Upper lobe of right lung (tissue), 1 donor: ENCODE measurements around the gene TBCD. TPM values are rescaled to one million over a fixed set of nuclear protein-coding genes. Genes with fewer than 3 reads are reported as not detected.

Experiments used
- ATAC-seq: fragments of 200-7000 bp; cut with Tn5 transposase; one replicate; pipeline ENCODE4 v1.9.1; 2020; ENCODE audit warnings: mild to moderate bottlenecking, moderate library complexity
- DNase-seq: peaks from one replicate; pipeline ENCODE4 v3.0.0-alpha.2; 2020
- H3K27ac ChIP-seq: fragments of 200-600 bp; one replicate; pipeline ENCODE4 v1.8.0; 2022
- H3K27me3 ChIP-seq: fragments of 200-600 bp; one replicate; pipeline ENCODE4 v1.8.0; 2022; ENCODE audit warnings: mild to moderate bottlenecking
- H3K36me3 ChIP-seq: fragments of 200-600 bp; one replicate; pipeline ENCODE4 v1.8.0; 2022
- H3K4me1 ChIP-seq: fragments of 200-600 bp; one replicate; pipeline ENCODE4 v1.8.0; 2022
- H3K4me3 ChIP-seq: fragments of 200-600 bp; one replicate; pipeline ENCODE4 v1.8.0; 2022; ENCODE audit warnings: mild to moderate bottlenecking
- H3K9me3 ChIP-seq: fragments of 200-600 bp; one replicate; pipeline ENCODE4 v1.8.0; 2022
- intact Hi-C: fragments of 100-400 bp; cut with DNase I; formaldehyde crosslinking; loops from one replicate; pipeline ENCODE4 v1.11.0; 2022
- total RNA-seq: library from RNA; stranded (reverse); fragmentation: NEBNext Ultra II Directional; extraction: Animal tissue kit (Norgen Biotek cat#: 25700); gene quantifications from one replicate; pipeline ENCODE4 v1.2.1, GENCODE V29; 2021
- TF ChIP-seq, protein P1 (sequence below): fragments of 200-600 bp; IDR thresholded peaks from one replicate; pipeline ENCODE4 v1.8.0; 2022; ENCODE audit warnings: antibody characterized with exemption
- donor health status: DM: no; HTN: yes; CAD: no; lungs with severe emphysema.

TBCD gene
- total RNA-seq, 1 donor from 2014 or later, result 84.5 TPM

DNA sequence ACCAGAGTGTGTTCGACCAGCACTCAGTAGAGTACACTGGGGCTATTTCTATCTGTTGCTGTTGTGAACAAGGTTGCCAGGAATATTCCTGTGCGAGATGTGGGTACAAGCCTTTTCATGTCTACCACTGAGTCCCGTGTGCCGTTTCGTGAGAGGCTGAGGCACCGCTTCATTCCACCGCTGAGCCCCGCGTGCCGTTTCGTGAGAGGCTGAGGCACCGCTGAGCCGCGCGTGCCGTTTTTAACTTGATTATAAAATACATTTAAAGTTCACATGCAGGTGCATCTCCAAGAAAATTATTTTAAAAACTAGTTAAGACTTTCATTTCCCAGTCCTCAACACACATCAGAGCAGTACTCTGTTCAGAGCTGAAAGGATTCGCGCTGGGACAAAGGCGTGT lies 166.6 kb downstream of the TBCD start:
- TF ChIP-seq, protein P1, sequence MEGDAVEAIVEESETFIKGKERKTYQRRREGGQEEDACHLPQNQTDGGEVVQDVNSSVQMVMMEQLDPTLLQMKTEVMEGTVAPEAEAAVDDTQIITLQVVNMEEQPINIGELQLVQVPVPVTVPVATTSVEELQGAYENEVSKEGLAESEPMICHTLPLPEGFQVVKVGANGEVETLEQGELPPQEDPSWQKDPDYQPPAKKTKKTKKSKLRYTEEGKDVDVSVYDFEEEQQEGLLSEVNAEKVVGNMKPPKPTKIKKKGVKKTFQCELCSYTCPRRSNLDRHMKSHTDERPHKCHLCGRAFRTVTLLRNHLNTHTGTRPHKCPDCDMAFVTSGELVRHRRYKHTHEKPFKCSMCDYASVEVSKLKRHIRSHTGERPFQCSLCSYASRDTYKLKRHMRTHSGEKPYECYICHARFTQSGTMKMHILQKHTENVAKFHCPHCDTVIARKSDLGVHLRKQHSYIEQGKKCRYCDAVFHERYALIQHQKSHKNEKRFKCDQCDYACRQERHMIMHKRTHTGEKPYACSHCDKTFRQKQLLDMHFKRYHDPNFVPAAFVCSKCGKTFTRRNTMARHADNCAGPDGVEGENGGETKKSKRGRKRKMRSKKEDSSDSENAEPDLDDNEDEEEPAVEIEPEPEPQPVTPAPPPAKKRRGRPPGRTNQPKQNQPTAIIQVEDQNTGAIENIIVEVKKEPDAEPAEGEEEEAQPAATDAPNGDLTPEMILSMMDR, result no peak
- DNase-seq, result no peak
- ATAC-seq, result no peak
- no peaks in the 10 kb centered on the region for H3K27me3 ChIP-seq
- intact Hi-C loops, result loop anchor here (10.0 kb wide), 1 partner anchor 134 kb away; no protein-coding TSS in a partner anchor
- no peak overlapping the region for H3K4me3 ChIP-seq
- no peaks in the 10 kb centered on the region for H3K9me3 ChIP-seq
- H3K36me3 ChIP-seq, result peaks cover 7% of the 10 kb centered on the region
- no peaks in the 10 kb centered on the region for H3K4me1 ChIP-seq
- no peak overlapping the region for H3K27ac ChIP-seq

DNA sequence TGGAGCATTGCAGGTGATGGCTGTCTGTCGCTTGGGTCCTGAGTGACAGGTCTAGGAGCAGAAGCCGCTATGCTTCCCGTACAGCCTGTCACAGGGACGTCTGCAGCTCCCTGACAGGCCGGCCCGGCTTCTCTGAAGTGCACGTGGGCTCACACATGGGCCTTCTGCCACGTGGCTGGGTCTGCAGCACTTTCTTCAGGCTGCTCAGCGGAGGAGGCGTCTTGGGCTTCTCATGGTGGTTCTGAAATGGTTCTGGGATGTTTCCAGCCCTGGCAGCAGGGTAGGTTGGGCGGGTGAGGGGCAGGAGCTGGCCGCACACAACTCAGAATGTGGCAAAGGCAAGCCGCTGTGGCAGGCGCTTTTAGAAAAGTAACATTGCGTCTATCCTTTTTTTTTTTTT lies 168.3 kb downstream of the TBCD start:
- intact Hi-C loops, result no loop called here
- no peak for ATAC-seq
- no peak overlapping the region for H3K27ac ChIP-seq
- no peaks in the 10 kb centered on the region for H3K9me3 ChIP-seq
- no peak for DNase-seq
- H3K36me3 ChIP-seq, result peaks cover 21% of the 10 kb centered on the region
- no peaks in the 10 kb centered on the region for H3K27me3 ChIP-seq
- no peaks in the 10 kb centered on the region for H3K4me1 ChIP-seq
- H3K4me3 ChIP-seq, result no peak overlapping the region
- TF ChIP-seq, protein P1, result no peak

DNA sequence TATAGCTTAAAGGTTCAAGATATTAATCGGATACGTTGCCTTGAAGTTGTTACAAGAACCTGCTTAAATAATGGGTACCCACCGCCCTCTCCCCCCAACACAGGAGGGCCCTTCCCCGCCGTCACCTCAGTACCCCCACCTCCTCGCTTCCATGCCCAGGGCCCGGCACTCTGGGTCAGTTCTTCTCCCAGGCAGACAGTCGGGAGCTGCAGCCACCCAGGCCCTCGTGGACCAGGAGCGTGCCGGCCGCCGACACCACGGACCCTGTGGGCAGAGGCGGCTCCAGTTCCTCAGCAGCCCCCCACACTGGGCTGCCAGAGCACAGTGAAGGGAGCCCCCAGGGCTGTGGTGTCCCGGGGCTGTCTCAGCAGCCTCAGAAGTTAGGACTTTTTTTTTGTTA lies 168.8 kb downstream of the TBCD start:
- TF ChIP-seq, protein P1, result no peak
- peaks cover 26% of the 10 kb centered on the region for H3K36me3 ChIP-seq
- no peaks in the 10 kb centered on the region for H3K9me3 ChIP-seq
- intact Hi-C loops, result no loop called here
- ATAC-seq (no peak), DNase-seq (no peak)
- H3K27me3 ChIP-seq, result no peaks in the 10 kb centered on the region
- no peak overlapping the region for H3K4me3 ChIP-seq
- no peaks in the 10 kb centered on the region for H3K4me1 ChIP-seq
- no peak overlapping the region for H3K27ac ChIP-seq

DNA sequence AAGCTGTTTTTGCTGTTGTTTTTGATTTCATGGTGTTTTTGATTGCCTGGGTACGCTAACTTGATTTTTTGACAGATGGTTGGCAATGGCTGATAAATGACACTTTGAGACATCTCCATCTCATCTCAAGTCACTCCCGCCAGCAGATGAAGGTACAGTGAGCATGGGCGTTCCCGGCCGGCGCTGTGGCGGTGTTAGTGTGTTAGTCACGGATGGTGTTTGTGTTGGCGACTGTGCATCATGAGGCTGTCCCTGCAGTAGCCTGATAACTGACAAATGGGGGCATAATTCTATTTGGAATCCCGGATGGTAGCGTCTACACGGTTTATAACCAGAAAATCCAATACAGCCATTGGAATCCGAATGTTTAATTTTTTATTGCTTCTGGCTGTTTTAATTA lies 169.6 kb downstream of the TBCD start:
- ATAC-seq, result no peak
- TF ChIP-seq, protein P1, result no peak
- H3K27me3 ChIP-seq, result no peaks in the 10 kb centered on the region
- H3K27ac ChIP-seq, result no peak overlapping the region
- H3K9me3 ChIP-seq, result no peaks in the 10 kb centered on the region
- intact Hi-C loops, result no loop called here
- DNase-seq, result no peak
- H3K36me3 ChIP-seq, result peaks cover 31% of the 10 kb centered on the region
- no peaks in the 10 kb centered on the region for H3K4me1 ChIP-seq
- H3K4me3 ChIP-seq, result no peak overlapping the region

DNA sequence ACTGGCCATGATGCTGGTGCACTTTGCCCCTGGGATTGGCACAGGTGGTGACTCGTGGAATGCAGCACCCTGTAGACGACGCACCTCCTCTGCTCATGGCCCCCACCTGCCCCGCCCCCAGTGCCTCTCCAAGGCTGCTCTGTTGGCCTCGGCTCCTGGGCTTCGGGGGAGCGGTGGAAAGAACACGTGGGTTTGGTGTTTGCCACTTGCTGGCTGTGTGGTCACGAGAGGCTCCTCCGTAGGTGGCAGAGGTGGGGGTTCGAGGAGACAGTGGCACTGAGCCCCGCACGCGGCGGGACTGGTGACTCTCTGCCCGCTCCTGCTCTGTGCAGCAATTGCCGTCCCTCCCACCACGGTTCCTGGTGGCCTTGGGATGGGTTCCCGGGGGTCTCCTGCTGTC lies 170.8 kb downstream of the TBCD start:
- intact Hi-C loops, result no loop called here
- Histone ChIP-seq H3K27ac (no peak overlapping the region), H3K9me3 (no peaks in the 10 kb centered on the region), H3K4me1 (no peaks in the 10 kb centered on the region), H3K4me3 (no peak overlapping the region), H3K36me3 (peaks cover 43% of the 10 kb centered on the region), H3K27me3 (no peaks in the 10 kb centered on the region)
- peak; percentile 57 for DNase-seq
- TF ChIP-seq, protein P1, result no peak
- ATAC-seq, result no peak
